Measurements from ENCODE around the gene VAT1L.

DNA sequence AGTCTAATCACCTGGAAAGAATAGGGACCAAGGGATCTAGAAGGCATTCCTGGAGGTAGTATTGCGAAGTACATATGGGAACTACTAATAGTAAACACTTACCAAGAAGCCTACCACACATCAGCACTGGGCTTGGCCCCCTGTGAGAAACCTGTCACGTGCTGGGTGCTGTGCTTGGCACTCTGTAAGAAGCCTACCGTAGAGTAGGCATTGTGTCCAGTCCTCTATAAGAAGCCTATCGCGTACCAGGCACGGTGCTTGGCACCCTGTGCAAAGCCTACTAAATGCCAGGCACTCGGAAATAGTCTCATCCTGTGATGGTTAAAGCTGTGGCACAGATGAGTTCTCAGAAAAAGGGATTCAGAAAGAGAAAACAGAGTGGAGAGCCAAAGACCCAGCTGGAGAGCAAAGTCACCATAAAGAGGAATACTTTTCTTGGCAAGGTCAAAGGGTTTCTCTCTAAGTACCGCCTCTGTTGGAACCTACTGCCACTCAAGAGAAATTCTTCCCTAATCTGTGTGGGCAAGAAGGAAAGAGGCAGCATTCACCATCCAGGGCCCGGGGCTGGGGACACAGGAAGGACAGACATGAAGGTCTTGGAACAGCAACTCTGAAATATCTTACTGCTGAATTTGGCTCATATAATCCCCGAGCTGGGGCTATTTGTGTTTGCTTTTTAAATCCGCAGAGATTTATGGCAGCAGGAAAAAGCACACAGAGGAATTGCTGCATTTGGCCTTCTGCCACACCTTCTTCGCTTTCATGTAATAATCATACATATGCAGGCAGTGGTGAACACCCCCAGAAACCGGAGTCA lies 81.8 kb downstream of the VAT1L start:
- TF ChIP-seq, protein P1, sequence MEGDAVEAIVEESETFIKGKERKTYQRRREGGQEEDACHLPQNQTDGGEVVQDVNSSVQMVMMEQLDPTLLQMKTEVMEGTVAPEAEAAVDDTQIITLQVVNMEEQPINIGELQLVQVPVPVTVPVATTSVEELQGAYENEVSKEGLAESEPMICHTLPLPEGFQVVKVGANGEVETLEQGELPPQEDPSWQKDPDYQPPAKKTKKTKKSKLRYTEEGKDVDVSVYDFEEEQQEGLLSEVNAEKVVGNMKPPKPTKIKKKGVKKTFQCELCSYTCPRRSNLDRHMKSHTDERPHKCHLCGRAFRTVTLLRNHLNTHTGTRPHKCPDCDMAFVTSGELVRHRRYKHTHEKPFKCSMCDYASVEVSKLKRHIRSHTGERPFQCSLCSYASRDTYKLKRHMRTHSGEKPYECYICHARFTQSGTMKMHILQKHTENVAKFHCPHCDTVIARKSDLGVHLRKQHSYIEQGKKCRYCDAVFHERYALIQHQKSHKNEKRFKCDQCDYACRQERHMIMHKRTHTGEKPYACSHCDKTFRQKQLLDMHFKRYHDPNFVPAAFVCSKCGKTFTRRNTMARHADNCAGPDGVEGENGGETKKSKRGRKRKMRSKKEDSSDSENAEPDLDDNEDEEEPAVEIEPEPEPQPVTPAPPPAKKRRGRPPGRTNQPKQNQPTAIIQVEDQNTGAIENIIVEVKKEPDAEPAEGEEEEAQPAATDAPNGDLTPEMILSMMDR (IDR thresholded peaks at IDR 0.05) = no peak
- TF ChIP-seq POLR2A (IDR thresholded peaks at IDR 0.05) = no peak

All from Peyer's patch (tissue), 4 donors.